DMS114 treated with DMSO at 0.1 percent for 48 hours (cell line): ENCODE results near the gene EDEM1.

Source experiments
- DNase-seq: peaks from one replicate; lab custom pipeline; 2025; ENCODE audit not compliant: unreplicated experiment; lab: John Stamatoyannopoulos, UW

Gene EDEM1

GRCh38 chr3:5198313-5198677 lies 10.8 kb downstream of the EDEM1 start:
- no peak for DNase-seq

GRCh38 chr3:5198986-5199731 lies 11.7 kb downstream of the EDEM1 start:
- no peak for DNase-seq

- no peak for DNase-seq
These were observed 14.0 kb downstream of the EDEM1 start for GRCh38 chr3:5201536-5201935.

- no peak for DNase-seq
These were observed 14.7 kb downstream of the EDEM1 start for GRCh38 chr3:5202222-5202621.

- no peak for DNase-seq
These were observed 17.8 kb downstream of the EDEM1 start for GRCh38 chr3:5205165-5205941.

GRCh38 chr3:5210926-5211325 lies 23.4 kb downstream of the EDEM1 start:
- DNase-seq = no peak

GRCh38 chr3:5212628-5213573 lies 25.4 kb downstream of the EDEM1 start:
- no peak for DNase-seq

- DNase-seq = no peak
These were observed 26.1 kb downstream of the EDEM1 start for GRCh38 chr3:5213574-5213966.

- no peak for DNase-seq
These were observed 26.8 kb downstream of the EDEM1 start for GRCh38 chr3:5214352-5214751.

GRCh38 chr3:5217824-5218595 lies 30.5 kb downstream of the EDEM1 start:
- DNase-seq = no peak

- DNase-seq = no peak
These were observed 31.3 kb downstream of the EDEM1 start for GRCh38 chr3:5218815-5219214.

GRCh38 chr3:5219216-5219615 lies 31.7 kb downstream of the EDEM1 start:
- no peak for DNase-seq

- DNase-seq = no peak
These were observed 32.7 kb downstream of the EDEM1 start for GRCh38 chr3:5220193-5220592.

GRCh38 chr3:5220667-5221431 lies 33.3 kb downstream of the EDEM1 start:
- DNase-seq = no peak

GRCh38 chr3:5221701-5222100 lies 34.2 kb downstream of the EDEM1 start:
- DNase-seq = no peak

- no peak for DNase-seq
These were observed 34.9 kb downstream of the EDEM1 start for GRCh38 chr3:5222283-5223005.

- peak; percentile 16 for DNase-seq
These were observed 39.3 kb downstream of the EDEM1 start for GRCh38 chr3:5226783-5227182.

GRCh38 chr3:5227812-5228211 lies 40.3 kb downstream of the EDEM1 start:
- DNase-seq = no peak

- DNase-seq = no peak
These were observed 41.9 kb downstream of the EDEM1 start for GRCh38 chr3:5229414-5229813.
